ENCODE measurements around the gene TMEM225.

DNA sequence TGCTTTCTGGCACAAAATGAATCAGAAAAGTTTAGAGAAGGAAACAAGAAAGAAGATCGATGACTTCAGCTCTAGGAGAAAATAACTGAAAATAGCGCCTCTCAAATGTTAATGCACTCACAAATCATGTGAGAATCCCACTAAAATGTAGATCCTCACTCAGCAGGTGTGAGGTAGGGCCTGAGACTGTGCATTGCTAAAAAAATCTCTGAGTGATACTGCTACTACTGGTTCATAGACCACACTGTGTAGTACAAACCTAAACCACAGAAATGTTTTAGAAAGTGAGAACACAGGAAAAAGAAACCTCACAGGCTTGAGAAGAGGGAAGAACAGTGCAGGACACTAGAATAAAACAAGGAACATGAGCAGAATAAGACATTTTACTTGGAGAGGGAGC lies 18.5 kb upstream of the TMEM225 start:
- no peak for TF ChIP-seq GATA2 (IDR thresholded peaks at IDR 0.05; ENCODE audit: low read depth, low read length)
- no peak for TF ChIP-seq GATA3 (IDR thresholded peaks at IDR 0.05; ENCODE audit: low read depth, low read length)
